ENCODE measurements around the gene PYROXD2.
"Not testable (repeated sequence)": the region's sequence is repeated elsewhere in the genome, so short reads cannot be mapped to it uniquely, and the experiment has no call there.

Gene PYROXD2

GRCh38 chr10:98388101-98388655 is 26.8 kb downstream of the PYROXD2 start:
- DNase-seq: no peak

- DNase-seq: no peak
These were observed 30.4 kb downstream of the PYROXD2 start for GRCh38 chr10:98384531-98385133.

- no peak for DNase-seq
These were observed 31.1 kb downstream of the PYROXD2 start for GRCh38 chr10:98383869-98384268.

DNA sequence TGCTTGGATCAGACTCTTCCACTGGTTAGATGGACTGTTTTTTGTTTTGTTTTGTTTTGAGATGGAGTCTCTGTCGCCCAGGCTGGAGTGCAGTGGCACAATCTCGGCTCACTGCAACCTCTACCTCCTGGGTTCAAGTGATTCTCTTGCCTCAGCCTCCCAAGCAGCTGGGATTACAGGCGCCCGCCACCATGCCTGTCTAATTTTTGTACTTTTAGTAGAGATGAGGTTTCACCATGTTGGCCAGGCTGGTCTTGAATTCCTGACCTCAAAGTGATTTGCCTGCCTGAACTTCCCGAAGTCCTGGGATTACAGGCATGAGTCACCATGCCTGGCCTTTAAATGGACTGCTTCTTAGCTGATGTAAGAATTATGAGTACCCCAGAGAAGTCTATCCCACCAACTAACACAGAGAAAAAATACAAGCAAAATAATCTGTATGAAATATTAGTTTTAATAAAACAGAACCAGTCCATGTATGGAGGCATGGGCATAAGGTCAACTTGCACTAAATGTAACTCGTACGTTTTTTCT is 31.8 kb downstream of the PYROXD2 start:
- DNase-seq: not testable (repeated sequence)

DNA sequence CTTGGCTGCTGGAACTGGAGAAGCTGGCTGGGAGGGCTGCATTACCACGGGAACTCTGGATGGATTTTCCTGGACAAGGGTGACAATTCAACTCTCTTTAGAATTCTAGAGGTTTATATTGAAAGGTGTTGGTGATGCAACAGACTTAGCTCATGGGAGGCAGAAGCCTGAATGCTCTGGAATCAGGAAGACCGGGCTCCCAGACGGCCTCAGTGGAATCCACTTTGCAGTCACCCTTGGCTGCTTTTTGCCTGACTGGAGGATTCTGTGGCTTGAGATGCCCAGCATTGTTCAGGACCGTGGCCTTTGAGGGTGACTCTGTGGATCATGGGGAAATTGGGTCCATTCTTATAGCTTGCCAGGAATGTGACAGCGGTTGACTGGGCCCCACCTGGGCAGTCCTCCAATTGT is 32.3 kb downstream of the PYROXD2 start:
- no peak for DNase-seq

DNA sequence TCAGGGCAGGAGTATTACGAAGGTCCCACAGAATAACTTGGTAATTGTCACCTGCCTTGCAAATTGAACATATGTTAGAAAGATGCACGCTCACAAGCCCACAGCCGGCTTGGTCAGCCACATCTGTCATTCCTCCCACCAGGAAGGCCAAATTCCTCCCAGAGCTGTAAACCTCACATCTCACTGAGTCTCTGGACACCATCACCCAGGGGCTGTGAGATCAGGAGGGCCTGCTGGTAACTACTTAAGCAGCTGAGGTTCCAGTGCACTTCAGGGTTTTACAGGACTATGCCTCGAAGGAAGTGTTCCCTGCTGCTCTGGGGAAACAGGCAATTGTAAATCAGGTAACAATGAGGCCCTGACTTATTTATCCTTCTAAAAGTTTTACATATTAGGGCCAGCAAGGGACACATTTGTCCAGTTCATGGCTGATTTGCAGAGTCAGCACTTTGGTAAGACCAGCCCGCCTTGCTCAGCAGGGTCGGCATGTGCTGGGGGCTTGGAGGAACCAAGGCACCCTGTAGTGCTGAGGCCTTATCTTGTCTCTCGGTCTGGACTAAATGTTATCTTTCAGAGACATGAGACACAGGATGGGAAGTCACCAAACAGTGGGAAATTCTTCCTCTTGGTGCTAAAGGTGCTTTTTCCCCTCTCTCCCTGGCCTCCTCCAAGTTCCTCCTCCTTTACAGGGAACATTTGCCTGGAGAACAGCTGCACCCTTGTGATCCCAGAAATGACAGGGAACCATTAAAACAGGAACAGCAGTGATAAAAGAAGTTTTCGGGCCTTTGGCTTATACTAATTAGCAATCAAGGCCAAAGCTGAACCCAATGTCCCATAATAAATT is 34.3 kb downstream of the PYROXD2 start:
- DNase-seq: no peak

DNA sequence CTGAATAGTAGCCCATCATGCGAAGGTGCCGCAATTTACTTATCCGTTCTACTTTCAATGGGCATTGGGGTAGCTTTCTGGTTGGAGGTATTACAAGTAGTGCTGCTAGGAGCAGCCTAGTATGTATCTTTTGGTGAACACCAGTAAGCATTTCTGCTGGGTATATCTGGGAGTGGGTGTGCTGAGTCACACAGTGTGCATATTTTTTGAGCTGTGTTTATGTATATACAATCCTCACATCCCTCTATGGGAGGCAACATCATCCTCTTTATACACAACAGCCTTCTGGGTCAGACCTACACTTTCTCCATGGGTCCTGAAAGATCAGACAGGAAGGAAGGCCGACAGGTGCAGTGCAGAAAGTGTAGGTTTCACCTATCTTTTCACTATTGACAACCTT is 36.3 kb downstream of the PYROXD2 start:
- no peak for DNase-seq

GRCh38 chr10:98377536-98377935 is 37.4 kb downstream of the PYROXD2 start:
- DNase-seq: no peak

DNA sequence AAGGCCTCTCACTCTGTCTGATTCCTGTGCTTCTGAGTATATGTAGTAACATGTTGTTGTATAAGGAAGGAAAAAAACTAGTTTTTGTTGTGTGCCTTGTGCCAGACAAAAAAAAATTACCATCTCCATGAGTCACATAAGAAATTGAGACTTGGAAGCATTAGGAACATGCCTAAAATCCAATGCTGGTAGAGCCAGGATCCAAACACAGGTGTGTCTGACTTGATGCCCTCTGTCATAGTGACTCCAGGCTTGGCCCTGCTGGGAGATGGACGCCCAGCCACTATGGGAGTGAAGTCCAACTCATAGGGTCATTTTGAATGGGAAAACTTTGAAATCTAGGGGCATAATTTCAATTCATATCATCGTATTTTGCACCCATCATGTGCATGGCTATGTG is 38.0 kb downstream of the PYROXD2 start:
- no peak for DNase-seq

DNA sequence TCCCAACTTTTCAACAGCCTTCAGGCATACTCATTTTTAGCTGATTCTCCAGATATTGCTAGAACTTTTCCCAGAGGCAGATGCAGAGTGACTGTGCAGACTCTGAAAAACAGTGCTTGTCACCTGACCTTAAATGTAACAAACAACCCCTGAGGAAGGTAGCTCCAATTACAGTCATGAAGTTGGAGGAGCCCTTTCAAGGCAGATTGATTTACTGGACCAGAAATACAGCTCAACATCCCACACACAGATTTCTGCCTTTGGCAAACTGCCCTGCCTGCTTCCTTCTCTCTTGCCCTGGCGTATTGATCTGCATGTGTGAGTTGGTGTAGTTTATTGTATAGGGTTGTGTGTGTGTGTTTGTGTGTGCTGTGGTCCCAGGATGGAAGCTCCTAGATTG is 38.5 kb downstream of the PYROXD2 start:
- DNase-seq: no peak

GRCh38 chr10:98374217-98374985 is 40.6 kb downstream of the PYROXD2 start:
- DNase-seq: no peak

GRCh38 chr10:98373260-98374040 is 41.5 kb downstream of the PYROXD2 start:
- no peak for DNase-seq

DNA sequence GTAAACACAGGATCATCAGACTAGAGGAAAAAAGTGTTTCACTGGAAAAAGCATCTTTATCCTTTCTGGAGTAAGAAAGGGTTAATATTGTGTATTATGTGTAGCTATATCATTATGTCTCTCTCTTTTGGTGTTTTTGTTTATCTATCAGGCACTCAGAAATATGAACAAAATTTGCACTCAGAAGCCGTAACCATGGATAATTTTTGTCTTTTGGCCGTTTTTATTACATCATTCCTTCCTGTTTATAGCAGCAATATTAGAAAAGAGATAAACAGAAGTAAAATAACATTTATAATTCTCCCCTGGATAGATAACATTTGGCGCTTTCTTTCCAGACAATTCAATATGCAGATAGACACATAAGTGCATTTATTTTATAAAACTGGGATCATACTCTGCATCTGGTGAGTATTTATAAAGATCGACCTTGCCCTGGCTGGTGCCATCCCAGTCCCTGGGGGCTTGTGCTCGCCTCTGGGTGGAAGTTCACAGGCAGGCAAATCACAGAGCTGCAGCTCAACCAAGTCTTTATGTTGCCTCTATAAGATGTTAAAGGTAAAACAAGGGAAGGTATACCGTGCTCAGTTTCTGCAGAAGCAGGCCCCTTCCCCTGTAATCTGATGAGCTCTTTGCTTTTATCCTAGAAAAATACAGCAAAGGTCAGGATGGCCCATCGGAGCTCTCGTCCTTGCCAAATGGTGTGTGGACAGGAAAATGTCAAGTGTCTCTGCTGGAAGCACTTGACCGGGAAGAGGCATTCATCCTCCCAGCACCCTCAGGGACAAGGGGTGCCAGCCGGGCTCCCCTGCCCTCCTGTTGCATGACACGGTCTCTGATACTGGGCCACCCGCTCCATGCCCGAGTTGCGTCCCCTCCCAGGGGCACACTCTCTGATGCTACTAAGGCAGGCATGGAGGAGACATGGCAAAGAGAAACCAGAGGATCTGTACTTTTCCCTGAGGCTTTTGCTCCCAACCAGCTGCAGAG is 43.9 kb downstream of the PYROXD2 start:
- no peak for DNase-seq

DNA sequence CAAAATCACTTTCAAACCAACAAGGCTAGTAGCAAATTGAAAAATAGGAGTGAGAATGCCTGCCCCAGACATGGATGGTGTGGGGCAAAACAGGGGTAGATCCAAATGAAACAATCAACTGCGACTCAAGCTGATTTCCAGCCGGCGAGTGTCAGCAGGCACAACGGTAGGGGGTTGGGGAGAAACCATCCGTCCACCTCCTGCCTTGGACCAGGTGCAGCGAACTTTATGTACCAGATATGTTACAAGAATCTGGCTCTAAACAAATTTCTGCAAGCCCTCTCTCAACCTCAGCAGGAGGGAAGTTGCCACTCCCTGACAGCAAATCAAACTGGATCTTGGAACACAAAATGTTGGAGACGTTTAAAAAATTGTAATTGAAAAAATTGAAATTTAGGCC is 45.2 kb downstream of the PYROXD2 start:
- no peak for DNase-seq

GRCh38 chr10:98368644-98369043 is 46.3 kb downstream of the PYROXD2 start:
- DNase-seq: no peak

GRCh38 chr10:98367604-98368451 is 47.2 kb downstream of the PYROXD2 start:
- no peak for DNase-seq

DNA sequence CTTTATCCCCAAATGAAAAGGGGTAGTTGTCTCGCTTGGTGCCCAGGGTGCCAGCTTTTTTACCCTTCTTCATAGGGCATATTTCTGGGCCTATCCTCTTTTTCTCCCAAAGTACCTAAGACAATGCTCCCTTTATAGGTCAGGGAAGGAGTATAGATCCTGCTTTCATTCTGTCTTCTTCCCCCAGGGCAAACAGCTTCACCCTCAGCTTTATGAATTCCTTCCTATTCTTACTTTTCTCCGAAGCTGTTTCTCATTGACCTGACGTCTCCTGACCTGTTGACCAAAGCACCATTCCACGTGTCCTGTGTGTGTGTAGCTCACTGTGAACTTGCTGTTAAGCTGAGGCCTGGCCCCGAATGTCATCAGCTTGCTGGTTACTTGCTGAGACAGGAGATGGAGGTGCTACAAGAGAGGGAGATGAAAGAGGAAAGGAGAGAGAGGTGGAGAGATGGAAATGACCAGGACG is 48.9 kb downstream of the PYROXD2 start:
- DNase-seq: no peak

GRCh38 chr10:98365406-98366061 is 49.4 kb downstream of the PYROXD2 start:
- DNase-seq: no peak

DNA sequence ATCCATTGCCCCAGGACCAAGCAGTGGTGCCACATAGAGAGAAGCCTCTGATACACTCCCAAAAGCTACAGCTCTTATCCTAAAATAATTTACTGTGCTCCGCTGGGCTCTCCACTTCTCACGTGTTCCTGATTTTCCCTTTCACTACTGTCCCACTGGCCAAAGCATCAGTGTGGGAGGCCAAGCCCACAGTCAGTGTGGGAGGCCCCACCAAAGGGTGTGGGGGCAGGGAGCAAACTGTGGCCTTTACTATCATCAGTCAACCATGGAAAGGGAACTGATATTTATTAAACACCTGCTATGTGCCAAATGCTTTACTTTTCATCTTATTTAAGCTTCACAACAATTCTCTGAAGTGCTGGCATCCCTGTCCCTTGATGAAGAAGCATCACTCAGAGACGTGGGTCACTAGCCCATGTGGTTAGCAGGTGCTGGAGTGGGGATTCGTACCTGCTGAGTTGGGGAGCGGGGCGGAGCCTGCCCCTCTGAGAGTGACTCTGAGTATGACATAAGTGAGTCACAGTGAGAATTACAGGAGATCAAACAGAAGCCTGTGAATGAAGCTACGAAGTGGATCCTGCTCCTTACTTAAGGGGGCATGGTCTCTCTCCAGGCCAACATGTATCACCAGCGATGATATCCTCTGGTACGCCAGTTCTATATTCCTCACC is 50.4 kb downstream of the PYROXD2 start:
- DNase-seq: peak; percentile 20
